Measurements from ENCODE around the gene REEP5.
"Not testable (repeated sequence)": the region's sequence is repeated elsewhere in the genome, so short reads cannot be mapped to it uniquely, and the experiment has no call there.

The REEP5 gene

GRCh38 chr5:112883192-112883591 lies 38.8 kb downstream of the REEP5 start:
- DNase-seq = peak; percentile 37

GRCh38 chr5:112880219-112880964 lies 41.6 kb downstream of the REEP5 start:
- no peak for DNase-seq

- peak; percentile 49 for DNase-seq
These were observed 43.3 kb downstream of the REEP5 start for GRCh38 chr5:112878760-112879159.

- no peak for DNase-seq
These were observed 43.9 kb downstream of the REEP5 start for GRCh38 chr5:112878101-112878500.

- no peak for DNase-seq
These were observed 45.7 kb downstream of the REEP5 start for GRCh38 chr5:112876362-112876761.

- no peak for DNase-seq
These were observed 51.1 kb downstream of the REEP5 start for GRCh38 chr5:112870966-112871365.

- DNase-seq = no peak
These were observed 52.1 kb downstream of the REEP5 start for GRCh38 chr5:112869948-112870347.

- DNase-seq = no peak
These were observed 54.6 kb downstream of the REEP5 start for GRCh38 chr5:112867411-112867810.

- DNase-seq = no peak
These were observed 55.3 kb downstream of the REEP5 start for GRCh38 chr5:112866739-112867138.

- DNase-seq = no peak
These were observed 56.9 kb downstream of the REEP5 start for GRCh38 chr5:112865128-112865527.

GRCh38 chr5:112863549-112863948 lies 58.5 kb downstream of the REEP5 start:
- DNase-seq = no peak

- no peak for DNase-seq
These were observed 59.9 kb downstream of the REEP5 start for GRCh38 chr5:112862085-112862484.

GRCh38 chr5:112861638-112861985 lies 60.4 kb downstream of the REEP5 start:
- DNase-seq = no peak

- DNase-seq = peak; percentile 99
These were observed 60.9 kb downstream of the REEP5 start, which contains the start of gene SRP19 for GRCh38 chr5:112860929-112861637. Gene SRP19 (plus strand): TSS chr5:112861287. CDS start chr5:112861377, 90 bp downstream.

- not testable (repeated sequence) for DNase-seq
These were observed 61.5 kb downstream of the REEP5 start for GRCh38 chr5:112860571-112860928.

- DNase-seq = no peak
These were observed 64.2 kb downstream of the REEP5 start for GRCh38 chr5:112857866-112858265.

- DNase-seq = no peak
These were observed 67.4 kb downstream of the REEP5 start for GRCh38 chr5:112854651-112855050.

GRCh38 chr5:112849912-112850311 lies 72.1 kb downstream of the REEP5 start:
- DNase-seq = no peak

GRCh38 chr5:112848116-112848811 lies 73.8 kb downstream of the REEP5 start:
- peak; percentile 91 for DNase-seq

- no peak for DNase-seq
These were observed 74.7 kb downstream of the REEP5 start for GRCh38 chr5:112847306-112847705.

- no peak for DNase-seq
These were observed 75.5 kb downstream of the REEP5 start for GRCh38 chr5:112846556-112846955.

GRCh38 chr5:112844489-112844888 lies 77.5 kb downstream of the REEP5 start:
- DNase-seq = no peak

- DNase-seq = no peak
These were observed 88.1 kb downstream of the REEP5 start for GRCh38 chr5:112833971-112834370.

- DNase-seq = no peak
These were observed 91.6 kb downstream of the REEP5 start for GRCh38 chr5:112830378-112830777.
